Stomach (tissue), 9 donors: ENCODE measurements around the gene ZDHHC18. TPM values are rescaled to one million over a fixed set of nuclear protein-coding genes. Genes with fewer than 3 reads are reported as not detected.
"Not testable (repeated sequence)": the region's sequence is repeated elsewhere in the genome, so short reads cannot be mapped to it uniquely, and the experiment has no call there.

Experiments
- DNase-seq, 2 donors: peaks; one replicate each; pipeline versions ENCODE4 v3.0.0 to v3.0.0-alpha.2; 2013 to 2019
- H3K27ac ChIP-seq, 5 donors: fragments of 200-600 bp in 4 of 5; sonication (generic) in 4 of 5; one replicate each; pipeline ENCODE4 v1.5.1; 2013 to 2019; ENCODE audit warnings: mild to moderate bottlenecking in 1 of 5, moderate library complexity in 1 of 5
- H3K27me3 ChIP-seq, 3 donors: fragments of 200-600 bp; sonication (generic); one replicate each; pipeline ENCODE4 v1.5.1; 2017 to 2019; ENCODE audit warnings: mixed run types in 1 of 3
- H3K36me3 ChIP-seq, 4 donors: fragments of 200-600 bp; sonication (generic); 1 replicate in 3 of 4; 2 replicates in 1 of 4; pipeline ENCODE4 v1.5.1; 2016 to 2019
- H3K4me1 ChIP-seq, 4 donors: fragments of 200-600 bp; sonication (generic); one replicate each; pipeline ENCODE4 v1.5.1; 2016 to 2019
- H3K4me3 ChIP-seq, 4 donors: fragments of 200-600 bp; sonication (generic) in 3 of 4; one replicate each; pipeline ENCODE4 v1.5.1; 2016 to 2019; ENCODE audit warnings: mild to moderate bottlenecking in 1 of 4
- H3K9me3 ChIP-seq, 4 donors: fragments of 200-600 bp; sonication (generic); one replicate each; pipeline ENCODE4 v1.5.1; 2016 to 2019
- CTCF ChIP-seq, 7 experiments: fragments of 450-650 bp in 4 of 7; fragments of 200-600 bp in 3 of 7; sonication (generic) in 3 of 7; IDR thresholded peaks; one replicate each; pipeline ENCODE4 v1.5.1; 2016 to 2019; ENCODE audit warnings: antibody characterized with exemption in 7 of 7, control low read depth in 2 of 7, mild to moderate bottlenecking in 1 of 7
- EP300 ChIP-seq: sonication (generic); formaldehyde crosslinking; IDR thresholded peaks from one replicate; pipeline ENCODE4 v1.6.1; 2017; ENCODE audit warnings: antibody characterized with exemption
- POLR2A ChIP-seq, 4 donors: fragments of 450-650 bp; IDR thresholded peaks; one replicate each; pipeline ENCODE4 v1.6.1; 2016; ENCODE audit warnings: antibody characterized with exemption in 4 of 4, control low read depth in 2 of 4, mild to moderate bottlenecking in 1 of 4, moderate library complexity in 1 of 4
- POLR2AphosphoS5 ChIP-seq, 3 donors: sonication (generic); formaldehyde crosslinking; IDR thresholded peaks; one replicate each; pipeline ENCODE4 v1.6.1; 2016; ENCODE audit warnings: antibody characterized with exemption in 3 of 3
- WGBS, 5 donors: extraction: QIAGEN DNeasy Blood & Tissue Kit in 3 of 5; methylation state at CpG; one replicate each; pipeline versions ENCODE4 v1.1.5 to v1.1.7; 2013 to 2018; 5-methylcytosine and 5-hydroxymethylcytosine counted together
- intact Hi-C: fragments of 100-400 bp; cut with DNase I; formaldehyde crosslinking; loops from one replicate; pipeline ENCODE4 v1.15.1; 2023; ENCODE audit warnings: low total_unique reads
- polyA plus RNA-seq, 3 donors: library from polyadenylated mRNA; stranded (reverse); fragments of 200-250 nt; gene quantifications; one replicate each; pipeline ENCODE4 v1.2.3, GENCODE V29; 2013
- total RNA-seq, 5 donors: library from RNA; depleted of rRNA; stranded (reverse); fragments of >200 nt; gene quantifications; one replicate each; pipeline versions ENCODE4 v1.1.0 to v1.2.3, GENCODE V29; 2014 to 2016
- donor health status: healthy with polysubstance abuse.
- donor health status: Bipolar disorder and iron deficiency.
- donor health status: healthy.

Gene ZDHHC18
- total and polyA plus RNA-seq, 8 donors: 5.2 to 81.7 (median 9.2) TPM

- peak overlapping the region in 1 of 5 donors; percentile 56 for H3K27ac ChIP-seq
- H3K9me3 ChIP-seq: no peaks in the 10 kb centered on the region
These were observed 12.2 kb downstream of the ZDHHC18 start for GRCh38 chr1:26838474-26839338.

GRCh38 chr1:26839339-26839722, 12.8 kb downstream of the ZDHHC18 start:
- DNase-seq: no peak
- H3K27ac ChIP-seq: peak overlapping the region in 1 of 5 donors; percentile 56
- 75 to 100% (median 90%) methylated on average over 1 of the region's 1 CpG for WGBS, 5 donors
- TF ChIP-seq EP300: no peak
- no peak for TF ChIP-seq POLR2AphosphoS5 (IDR thresholded peaks at IDR 0.05)
- no peak for TF ChIP-seq POLR2A (IDR thresholded peaks at IDR 0.05)
- TF ChIP-seq CTCF (IDR thresholded peaks at IDR 0.05): no peak
- intact Hi-C loops: no loop called here
- H3K27me3 ChIP-seq: no peaks in the 10 kb centered on the region
- H3K4me3 ChIP-seq: no peak overlapping the region
- peaks cover 49 to 99% (median 95%) of the 10 kb centered on the region in 4 donors for H3K36me3 ChIP-seq
- H3K9me3 ChIP-seq: no peaks in the 10 kb centered on the region
- peaks cover 0 to 20% (median under 1%) of the 10 kb centered on the region in 4 donors for H3K4me1 ChIP-seq

More at GRCh38 chr1:26838474-26839338, 12.2 kb downstream of the ZDHHC18 start:
- TF ChIP-seq POLR2AphosphoS5 (IDR thresholded peaks at IDR 0.05) (no peak), CTCF (IDR thresholded peaks at IDR 0.05) (no peak), EP300 (no peak), POLR2A (IDR thresholded peaks at IDR 0.05) (no peak)
- H3K36me3 ChIP-seq: peaks cover 45 to 99% (median 95%) of the 10 kb centered on the region in 4 donors
- intact Hi-C loops: no loop called here
- no peak overlapping the region for H3K4me3 ChIP-seq
- DNase-seq: peak in 1 of 2 donors; percentile 32
- H3K27me3 ChIP-seq: no peaks in the 10 kb centered on the region
- H3K4me1 ChIP-seq: peaks cover 0 to 26% (median 7%) of the 10 kb centered on the region in 4 donors
- 63 to 77% (median 75%) methylated on average over 8 of the region's 8 CpGs for WGBS, 5 donors

GRCh38 chr1:26839779-26840178, 13.3 kb downstream of the ZDHHC18 start:
- Histone ChIP-seq H3K27ac (peak overlapping the region in 1 of 5 donors; percentile 56), H3K9me3 (no peaks in the 10 kb centered on the region), H3K4me1 (peaks cover 0 to 16% (median 0%) of the 10 kb centered on the region in 4 donors), H3K27me3 (no peaks in the 10 kb centered on the region), H3K36me3 (peaks cover 50 to 97% (median 93%) of the 10 kb centered on the region in 4 donors), H3K4me3 (no peak overlapping the region)
- intact Hi-C loops: no loop called here
- DNase-seq: no peak
- WGBS, 5 donors: 85 to 89% (median 87%) methylated on average over 5 to 6 of the region's 6 CpGs
- no peak for TF ChIP-seq POLR2A (IDR thresholded peaks at IDR 0.05)
- TF ChIP-seq POLR2AphosphoS5 (IDR thresholded peaks at IDR 0.05): no peak

- H3K9me3 ChIP-seq: no peaks in the 10 kb centered on the region
- TF ChIP-seq EP300 (no peak), CTCF (IDR thresholded peaks at IDR 0.05) (no peak), POLR2AphosphoS5 (IDR thresholded peaks at IDR 0.05) (no peak), POLR2A (IDR thresholded peaks at IDR 0.05) (no peak)
- H3K4me3 ChIP-seq: no peak overlapping the region
- 86 to 91% (median 88%) methylated on average over 13 of the region's 13 CpGs for WGBS, 5 donors
- H3K36me3 ChIP-seq: peaks cover 48 to 88% (median 85%) of the 10 kb centered on the region in 4 donors
- intact Hi-C loops: no loop called here
- H3K27me3 ChIP-seq: no peaks in the 10 kb centered on the region
- no peak for DNase-seq
- H3K4me1 ChIP-seq: peaks cover 0 to 17% (median 12%) of the 10 kb centered on the region in 4 donors
- H3K27ac ChIP-seq: no peak overlapping the region
These were observed 18.1 kb downstream of the ZDHHC18 start for GRCh38 chr1:26844424-26845196.

GRCh38 chr1:26847826-26848225, 21.3 kb downstream of the ZDHHC18 start:
- DNase-seq, intact Hi-C loops: not testable (repeated sequence)
- H3K27ac ChIP-seq: peak overlapping the region in 4 of 5 donors; percentile 76 to 82 (median 78)

More at GRCh38 chr1:26847826-26848225, 21.3 kb downstream of the ZDHHC18 start:
- not testable (repeated sequence) for H3K27me3 ChIP-seq, H3K9me3 ChIP-seq, H3K4me3 ChIP-seq
- H3K4me1 ChIP-seq: peaks cover 0 to 26% (median 13%) of the 10 kb centered on the region in 4 donors
- H3K36me3 ChIP-seq: peaks cover 48 to 88% (median 85%) of the 10 kb centered on the region in 4 donors
- WGBS, 5 donors: 78 to 90% (median 84%) methylated on average over 6 of the region's 6 CpGs
